ENCODE data around the gene HNF4A.

HNF4A gene

DNA sequence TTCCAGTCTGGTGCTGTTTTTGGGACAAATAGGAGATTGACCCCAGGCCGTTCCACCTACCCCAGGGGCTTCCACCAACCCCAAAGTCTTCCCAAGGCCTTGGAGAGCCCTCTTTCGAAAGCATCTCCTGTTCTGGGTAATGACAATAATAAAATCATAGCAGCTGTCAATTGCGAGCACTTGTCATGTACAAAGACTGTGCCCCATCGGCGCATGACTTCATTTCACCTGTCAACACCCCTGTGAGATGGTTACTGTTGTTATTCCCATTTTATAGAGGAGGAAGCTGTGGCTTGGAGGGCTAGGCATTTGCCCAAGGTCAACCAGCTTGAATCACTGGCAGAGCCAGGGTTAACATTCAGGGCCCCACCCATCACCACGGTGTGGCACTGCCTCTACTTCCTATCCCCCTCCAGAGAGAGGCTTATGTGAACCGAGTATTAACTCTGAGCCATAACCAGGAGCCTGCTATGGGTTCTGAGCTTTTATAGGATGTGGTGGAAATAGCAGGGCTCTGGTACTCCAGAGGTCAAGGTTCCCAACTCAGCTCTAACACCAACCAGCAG is 51.2 kb downstream of the HNF4A start:
- DNase-seq: no peak

DNA sequence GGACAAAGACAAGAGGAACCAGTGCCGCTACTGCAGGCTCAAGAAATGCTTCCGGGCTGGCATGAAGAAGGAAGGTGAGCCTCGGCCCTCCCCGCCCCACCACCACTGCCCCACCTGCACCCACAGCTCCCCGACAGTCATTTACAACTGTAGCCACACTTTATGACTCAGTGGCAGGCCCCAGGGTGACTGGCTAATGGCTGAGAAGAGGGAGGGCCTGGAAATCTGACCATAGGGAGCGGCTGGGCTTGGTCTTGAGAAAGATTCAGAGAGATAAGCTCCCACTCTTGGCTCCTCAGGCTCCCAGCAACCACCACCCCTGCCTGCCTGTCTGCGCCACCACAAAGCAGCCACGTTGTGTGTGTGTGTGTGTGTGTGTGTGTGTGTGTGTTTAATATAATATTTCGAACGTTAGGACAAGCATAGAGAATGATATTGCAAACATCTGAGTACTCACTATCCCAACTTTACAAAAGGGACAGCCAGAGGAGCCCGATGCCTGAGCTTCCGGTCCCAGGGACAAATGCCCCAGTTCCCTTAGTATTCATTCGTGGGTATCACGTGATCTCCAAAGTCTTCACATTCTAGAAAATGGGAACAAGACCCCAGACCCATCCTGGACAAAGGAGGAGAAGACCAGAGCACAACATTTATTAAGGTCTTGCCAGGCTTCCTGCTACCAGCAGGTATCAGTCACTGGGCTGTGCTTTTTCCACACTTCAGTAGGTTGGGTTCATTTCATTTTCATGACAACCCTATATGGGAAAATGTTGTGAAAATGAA is 52.1 kb downstream of the HNF4A start:
- no peak for DNase-seq

DNA sequence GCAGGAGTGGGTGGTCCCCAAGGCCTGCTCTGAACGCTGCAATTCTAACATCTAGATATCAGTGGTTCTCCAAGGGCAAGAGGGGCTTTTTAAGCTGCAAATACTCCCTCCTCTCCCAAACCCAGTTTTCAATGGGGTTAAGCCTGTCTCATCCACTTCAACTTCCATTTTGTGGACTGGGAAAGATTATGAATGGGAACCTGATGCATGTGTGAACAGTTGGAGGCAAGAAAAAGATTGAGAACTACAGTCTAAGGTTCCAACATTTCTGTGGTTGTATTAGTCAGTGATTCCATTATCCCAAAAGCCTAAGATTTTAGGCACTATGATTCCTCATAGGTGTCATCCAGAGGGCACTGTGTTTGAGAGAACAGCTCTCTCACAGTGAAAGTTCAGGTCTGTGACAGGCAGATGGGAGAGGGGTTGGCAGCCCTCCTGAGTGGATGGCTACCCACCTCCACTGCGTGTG is 53.7 kb downstream of the HNF4A start:
- DNase-seq: no peak

DNA sequence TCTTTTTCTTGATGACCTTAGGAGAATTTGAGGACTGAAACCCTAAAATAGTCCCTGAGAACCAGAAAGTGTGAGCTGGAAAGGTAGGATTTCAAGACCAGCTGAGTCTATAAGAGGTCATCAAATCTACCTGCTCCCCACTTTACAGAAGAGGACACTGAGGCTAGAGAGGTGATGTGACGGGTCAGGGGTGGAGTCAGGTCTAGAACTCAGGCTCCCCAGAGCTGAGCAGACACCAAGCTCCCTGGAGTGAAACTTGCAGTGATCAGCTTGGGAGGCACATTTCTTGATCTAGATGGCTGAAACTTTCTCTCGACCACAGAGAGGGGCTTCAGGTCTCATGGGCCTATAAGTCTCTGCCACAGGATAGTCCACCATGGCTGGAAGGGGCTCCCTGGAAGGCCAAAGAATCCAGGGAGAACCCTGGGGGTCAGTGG is 55.1 kb downstream of the HNF4A start:
- DNase-seq: no peak

DNA sequence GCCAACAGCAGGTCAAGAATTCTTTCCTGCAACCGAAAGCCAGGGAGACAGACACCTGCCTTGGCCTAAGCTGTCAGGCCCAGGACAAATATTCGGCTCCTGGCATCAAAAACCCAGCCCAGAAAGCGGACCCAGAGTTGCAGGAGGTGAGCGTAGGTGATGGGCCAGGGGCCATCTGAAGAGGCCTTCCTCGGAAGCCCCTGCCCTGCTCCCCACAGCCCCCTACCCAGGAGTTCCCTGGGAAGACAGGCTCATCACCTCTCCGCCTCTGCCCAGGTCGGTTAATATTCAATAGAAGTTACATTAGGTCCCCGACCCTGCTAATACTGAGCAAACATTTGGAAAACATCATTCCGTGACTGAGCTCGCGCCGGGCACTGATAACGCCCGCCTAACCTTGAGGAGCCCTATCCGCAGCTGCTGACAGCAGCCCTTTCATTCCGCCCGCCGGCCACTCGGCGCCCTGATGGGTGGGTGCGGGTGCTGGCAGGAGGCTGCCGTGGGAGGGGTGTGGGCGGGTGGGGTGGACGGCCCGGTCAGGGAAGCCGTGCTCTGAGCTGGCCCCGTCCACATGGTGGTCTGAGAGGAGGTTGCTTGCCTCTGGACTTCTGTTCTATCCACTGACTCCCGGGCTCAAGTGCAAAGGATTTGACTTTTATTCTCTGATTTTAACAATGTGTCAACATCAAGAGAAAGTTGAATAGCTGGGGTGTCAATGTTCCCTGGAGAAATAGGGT is 55.7 kb downstream of the HNF4A start:
- no peak for DNase-seq

DNA sequence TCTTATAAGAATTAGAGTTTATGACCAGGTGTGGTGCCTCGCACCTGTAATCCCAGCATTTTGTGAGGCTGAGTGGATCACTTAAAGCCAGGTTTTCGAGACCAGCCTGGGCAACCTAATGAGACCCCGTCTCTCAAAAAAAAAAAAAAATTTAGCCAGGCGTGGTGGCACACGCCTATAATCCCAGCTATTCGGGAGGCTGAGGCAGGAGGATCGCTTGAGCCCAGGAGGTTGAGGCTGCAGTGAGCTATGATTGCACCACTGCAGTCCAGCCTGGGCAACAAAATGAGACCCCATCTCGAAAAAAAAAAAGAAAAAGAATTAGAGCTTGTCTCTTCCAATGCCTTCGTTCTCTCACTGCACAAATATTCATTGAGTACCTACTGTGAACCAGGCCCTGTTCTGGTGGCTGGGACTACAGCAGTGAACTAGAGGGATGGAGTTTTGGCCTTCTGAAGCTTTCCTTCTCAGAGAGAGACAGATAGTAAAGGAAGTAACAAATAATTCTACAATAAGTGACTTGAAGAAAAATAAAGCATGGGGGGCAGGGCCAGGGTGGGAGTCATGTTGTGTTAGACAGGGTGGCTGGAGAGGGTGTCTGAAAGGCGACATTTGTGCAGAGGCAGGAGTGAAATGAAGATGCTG is 56.4 kb downstream of the HNF4A start:
- DNase-seq: no peak

DNA sequence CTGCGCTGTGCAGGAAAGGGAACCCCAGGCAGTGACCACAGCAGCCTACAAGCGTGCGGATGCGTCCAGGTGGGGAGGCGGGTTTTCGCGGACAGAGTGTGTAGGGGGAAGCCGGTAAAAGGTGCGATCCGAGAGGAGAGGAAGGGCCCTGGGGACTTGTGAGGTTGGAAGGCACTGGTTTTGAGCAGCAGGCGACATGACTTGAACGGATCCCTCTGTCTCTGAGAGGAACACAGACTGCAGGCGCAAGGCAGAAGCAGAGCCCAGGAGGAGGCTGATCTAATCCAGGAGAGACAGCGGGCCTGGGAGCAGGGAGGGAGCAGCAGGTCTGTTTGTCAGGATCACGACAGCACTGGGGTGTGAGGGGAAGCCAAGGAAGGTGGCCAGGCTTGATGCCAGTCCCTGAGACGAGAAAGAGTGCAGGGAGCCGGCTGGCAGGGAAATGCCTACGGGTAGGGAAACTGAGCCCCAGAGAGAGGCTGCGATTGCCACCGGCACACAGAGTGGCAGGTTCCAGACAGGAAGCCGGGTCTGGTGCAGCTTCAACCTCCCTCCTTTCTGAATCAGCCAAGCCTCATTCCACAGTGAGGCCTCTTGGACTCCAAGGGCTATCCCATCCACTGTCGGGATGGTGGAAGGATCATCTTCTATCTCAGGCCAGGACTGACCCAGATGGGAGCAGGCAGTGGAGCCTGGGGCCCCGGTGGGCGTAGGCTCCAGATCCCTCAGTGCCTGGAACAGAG is 57.1 kb downstream of the HNF4A start:
- DNase-seq: no peak

DNA sequence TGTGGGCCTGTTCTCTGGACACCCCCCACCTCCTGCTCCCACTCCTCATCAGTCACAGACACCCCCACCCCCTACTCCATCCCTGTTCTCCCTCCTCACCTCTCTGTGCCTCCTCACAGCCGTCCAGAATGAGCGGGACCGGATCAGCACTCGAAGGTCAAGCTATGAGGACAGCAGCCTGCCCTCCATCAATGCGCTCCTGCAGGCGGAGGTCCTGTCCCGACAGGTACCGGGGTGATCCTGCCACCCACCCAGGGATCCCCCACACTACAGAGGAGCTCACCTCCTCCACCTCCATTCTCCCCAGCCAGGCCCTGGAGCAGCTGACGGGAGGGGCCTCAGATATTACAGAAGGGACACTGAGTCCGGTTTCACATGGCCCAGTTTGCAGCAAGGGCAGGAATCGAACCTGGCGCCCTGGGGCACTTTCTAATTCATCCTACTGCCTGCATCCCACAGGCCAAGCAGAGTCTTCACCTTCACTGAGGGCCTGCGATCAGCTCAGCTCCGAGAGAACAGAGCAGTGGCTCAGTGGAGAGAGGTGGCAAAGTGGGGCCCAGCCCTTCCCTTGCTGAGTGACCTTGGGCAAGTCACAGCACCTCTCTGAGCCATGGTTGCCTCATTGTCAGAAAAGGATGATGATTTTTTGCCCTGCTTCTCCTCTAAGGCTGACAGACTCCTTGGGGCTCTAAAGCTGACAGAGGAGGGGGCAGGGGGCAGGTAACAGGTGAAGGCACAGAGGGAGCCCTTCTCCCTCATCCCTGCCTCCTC is 58.3 kb downstream of the HNF4A start:
- no peak for DNase-seq

DNA sequence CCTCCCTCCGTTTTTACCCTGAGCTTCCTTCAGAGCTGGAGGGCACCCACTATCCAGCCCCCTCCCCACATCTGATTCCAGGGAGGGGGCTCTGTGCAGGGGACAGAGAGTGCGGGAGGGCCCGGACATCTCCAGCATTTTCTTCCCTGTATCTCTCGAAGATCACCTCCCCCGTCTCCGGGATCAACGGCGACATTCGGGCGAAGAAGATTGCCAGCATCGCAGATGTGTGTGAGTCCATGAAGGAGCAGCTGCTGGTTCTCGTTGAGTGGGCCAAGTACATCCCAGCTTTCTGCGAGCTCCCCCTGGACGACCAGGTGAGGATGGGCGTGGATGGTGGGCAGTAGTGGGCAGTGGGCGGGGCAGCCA is 58.8 kb downstream of the HNF4A start:
- no peak for DNase-seq

DNA sequence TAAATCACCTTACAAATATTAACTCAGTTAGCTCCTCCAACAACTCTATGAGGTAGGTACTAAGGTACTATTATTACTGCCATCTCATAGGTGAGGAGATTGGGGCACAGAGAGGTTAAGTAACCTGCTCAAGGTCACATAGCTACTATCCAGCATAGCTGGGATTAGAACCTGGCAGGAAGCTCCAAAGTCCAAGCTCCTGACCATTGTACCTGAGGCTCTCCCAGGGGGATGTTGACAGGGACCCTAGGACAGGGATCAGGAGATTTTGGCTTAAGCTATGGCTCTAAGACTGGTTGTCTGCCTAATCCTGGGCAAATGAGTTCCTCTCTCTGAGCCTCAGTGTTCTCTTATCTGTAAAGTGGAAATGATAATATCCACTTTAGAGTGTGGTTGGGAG is 59.3 kb downstream of the HNF4A start:
- no peak for DNase-seq

DNA sequence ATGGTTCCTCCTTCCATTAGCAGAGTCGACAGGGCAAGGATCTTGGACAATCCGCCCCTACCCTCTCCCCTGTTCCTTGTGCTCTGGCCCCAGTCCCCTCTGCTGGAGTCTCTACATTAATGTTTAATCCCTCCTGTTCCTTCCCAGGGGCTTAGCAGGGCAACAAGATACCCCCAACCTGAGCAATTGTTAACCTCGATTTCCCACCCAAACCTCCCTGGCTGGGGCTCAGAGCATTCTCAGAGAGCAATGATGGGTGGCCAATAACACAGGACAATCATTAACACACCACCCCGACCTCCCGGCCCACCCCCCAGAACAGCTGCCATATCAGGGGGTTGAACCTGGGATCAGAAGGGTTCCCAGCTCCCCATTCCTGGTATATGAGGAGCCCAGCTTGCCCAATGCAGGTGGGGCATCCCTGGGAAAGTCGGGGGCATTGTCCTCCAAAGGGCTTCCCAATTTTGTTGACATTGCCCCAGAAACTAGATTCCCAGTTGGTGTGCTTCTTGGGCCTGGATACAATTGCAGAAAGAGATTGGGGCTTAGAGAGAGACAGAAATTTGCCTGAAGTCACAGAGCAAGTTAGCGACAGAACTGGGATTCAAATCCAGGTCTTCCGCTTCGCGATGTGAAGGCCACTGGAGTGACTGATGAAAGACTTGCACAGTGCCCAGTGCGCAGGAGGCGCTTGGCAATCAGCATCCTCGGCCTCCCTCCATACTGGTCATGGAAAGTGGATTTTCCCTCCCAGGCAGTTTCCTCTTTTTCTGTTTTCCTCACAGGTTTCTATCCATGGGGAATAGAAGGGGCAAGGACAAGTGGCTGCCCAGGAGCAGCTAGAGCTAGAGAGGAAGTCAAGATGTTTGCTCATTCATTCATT is 60.6 kb downstream of the HNF4A start:
- DNase-seq: no peak

DNA sequence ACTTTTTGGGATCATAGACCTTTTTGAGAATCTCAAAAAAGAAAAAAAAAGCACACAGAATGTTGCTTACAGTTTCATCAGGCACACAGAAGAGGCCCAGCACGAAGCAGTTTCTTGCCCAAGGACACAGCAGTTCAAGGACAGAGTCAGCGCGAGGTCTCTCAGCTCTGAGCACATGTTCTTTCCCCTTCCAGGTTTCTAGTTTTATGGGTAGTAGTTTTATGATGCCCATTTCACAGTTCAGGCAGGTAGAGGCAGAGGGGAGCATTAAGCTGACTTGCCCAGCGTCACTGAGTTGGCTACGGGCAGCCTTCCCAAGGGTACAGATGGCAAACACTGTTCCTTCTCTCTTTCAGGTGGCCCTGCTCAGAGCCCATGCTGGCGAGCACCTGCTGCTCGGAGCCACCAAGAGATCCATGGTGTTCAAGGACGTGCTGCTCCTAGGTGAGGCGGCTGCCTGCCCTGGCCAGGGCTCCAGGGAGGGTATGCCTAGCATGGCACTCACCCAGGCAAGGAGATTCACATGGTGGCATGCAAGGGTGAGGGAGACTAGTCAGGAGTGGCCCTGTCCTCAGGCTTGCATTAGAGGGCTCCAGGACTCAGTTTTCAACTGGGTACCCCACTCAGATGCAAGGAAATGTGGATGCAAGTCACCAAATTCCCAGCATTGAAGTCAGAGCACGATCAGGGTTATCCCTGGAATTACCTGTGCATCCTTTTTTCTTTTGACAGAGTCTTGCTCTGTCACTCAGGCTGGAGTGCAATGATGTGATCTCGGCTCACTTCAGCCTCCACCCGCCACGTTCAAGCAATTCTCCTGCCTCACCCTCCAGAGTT is 62.8 kb downstream of the HNF4A start:
- no peak for DNase-seq

DNA sequence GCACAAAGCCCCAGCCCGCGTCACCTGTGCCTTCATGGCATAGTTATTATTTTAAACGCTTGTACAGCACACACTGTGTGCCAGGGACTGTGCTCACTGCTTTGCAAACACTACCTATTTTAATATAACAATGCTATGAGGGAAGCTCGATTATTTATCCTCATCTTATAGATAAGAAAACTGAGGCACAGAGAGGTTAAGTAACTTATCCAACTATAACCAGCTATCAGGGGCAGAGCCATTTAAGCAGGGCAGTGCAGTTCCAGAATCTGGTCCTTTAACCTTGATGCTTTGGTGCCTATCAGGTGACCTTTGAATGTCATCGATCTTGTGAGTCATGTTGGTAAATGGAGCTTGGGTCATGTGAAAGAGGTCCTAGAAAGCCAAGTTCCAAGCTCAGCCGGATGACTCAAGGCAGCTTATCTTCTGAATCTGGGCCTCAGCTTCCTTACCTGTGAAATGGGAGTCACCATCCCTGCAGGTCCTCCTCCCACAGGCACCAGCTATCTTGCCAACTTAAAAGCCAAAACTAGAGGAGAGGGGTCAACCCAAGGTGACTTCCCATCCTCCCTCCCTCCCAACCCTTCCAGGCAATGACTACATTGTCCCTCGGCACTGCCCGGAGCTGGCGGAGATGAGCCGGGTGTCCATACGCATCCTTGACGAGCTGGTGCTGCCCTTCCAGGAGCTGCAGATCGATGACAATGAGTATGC is 63.8 kb downstream of the HNF4A start:
- DNase-seq: no peak

DNA sequence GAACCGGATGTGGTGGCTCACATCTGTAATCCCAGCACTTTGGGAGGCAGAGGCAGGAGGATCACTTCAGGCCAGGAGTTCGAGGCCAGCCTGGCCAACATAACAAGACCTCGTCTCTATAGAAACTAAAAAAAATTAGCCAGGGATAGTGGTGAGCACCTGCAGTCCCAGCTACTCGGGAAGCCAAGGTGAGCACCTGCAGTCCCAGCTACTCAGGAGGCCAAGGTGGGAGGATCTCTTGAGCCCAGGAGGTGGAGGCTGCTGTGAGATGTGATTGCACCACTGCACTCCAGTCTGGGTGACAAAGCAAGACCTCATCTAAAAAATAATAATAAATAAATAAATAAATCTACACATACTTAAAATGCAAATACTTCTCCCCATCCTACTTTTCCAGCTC is 65.0 kb downstream of the HNF4A start:
- no peak for DNase-seq

DNA sequence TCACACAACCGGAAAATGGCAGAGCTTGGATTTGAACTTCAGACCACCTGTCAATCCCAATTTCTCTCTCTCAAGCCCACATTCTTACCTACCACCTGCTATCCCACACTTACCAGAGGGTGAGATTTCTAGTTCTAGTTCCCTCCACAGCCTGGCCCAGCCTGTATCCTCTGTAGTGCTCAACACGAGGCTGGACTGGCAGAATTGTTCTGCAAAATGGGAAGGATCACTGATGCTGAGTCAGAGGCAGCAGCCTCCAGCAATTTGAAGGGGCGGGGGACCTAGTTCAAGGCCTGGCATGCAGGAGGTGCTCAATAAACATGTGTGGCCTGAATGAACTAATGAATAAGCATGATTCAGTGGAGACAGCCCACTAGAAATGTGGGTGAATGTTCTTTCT is 66.6 kb downstream of the HNF4A start:
- no peak for DNase-seq

DNA sequence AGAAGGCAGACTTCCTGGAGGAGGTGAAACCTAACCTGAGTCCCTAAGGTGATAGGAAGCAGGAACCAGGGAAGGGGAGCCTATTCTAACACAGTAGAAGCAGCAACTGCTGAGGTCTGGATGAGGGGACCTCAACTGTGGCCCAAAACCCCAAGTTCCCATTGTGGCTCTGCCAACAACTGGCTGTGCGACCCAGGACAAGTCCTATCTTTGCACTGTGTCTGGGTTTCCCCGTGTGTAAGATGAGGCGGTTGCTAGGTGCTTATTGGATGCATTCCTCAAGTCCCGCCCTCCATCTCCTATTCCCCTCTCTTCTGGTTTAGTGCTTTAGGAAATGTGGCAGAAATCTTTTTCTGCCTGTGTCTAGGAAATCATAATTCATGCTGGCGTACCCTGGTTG is 68.0 kb downstream of the HNF4A start:
- DNase-seq: no peak

DNA sequence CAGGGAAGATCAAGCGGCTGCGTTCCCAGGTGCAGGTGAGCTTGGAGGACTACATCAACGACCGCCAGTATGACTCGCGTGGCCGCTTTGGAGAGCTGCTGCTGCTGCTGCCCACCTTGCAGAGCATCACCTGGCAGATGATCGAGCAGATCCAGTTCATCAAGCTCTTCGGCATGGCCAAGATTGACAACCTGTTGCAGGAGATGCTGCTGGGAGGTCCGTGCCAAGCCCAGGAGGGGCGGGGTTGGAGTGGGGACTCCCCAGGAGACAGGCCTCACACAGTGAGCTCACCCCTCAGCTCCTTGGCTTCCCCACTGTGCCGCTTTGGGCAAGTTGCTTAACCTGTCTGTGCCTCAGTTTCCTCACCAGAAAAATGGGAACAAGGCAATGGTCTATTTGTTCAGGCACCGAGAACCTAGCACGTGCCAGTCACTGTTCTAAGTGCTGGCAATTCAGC is 68.6 kb downstream of the HNF4A start:
- DNase-seq: no peak

DNA sequence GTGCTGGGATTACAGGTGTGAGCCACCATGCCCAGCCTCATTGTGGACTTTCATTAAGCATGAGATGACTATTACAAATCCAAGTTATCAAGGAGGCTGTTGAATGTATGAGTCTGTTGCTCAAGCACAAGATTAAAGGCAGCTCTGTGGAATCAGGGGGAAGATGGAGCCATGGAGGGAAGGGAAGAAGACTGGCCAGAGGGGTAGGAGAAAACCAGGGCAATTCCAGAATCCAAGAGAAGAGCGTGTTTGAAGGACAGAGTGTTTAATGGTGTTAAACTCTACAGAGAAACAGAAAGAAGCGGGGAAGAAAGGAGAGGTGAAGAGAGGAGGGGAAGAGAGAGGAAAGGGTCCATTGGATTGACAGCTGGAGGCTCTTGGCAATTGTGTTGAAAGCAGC is 70.4 kb downstream of the HNF4A start:
- no peak for DNase-seq

Data from stimulated activated CD4-positive, alpha-beta T cell treated with anti-CD3 and anti-CD28 coated beads, Interleukin-4, amount 100 ng/mL, for 24 hours (primary cell).